Hepatocyte (in vitro differentiated cells): Measurements from ENCODE around the gene INPP5F. TPM values are rescaled to one million over a fixed set of nuclear protein-coding genes. Genes with fewer than 3 reads are reported as not detected.

ENCODE experiments used
- DNase-seq: peaks from one replicate; pipeline ENCODE4 v3.0.0-alpha.2; 2016; ENCODE audit warnings: low spot score
- H2AFZ ChIP-seq: fragments of 200-600 bp; sonication (generic); 2 replicates; pipeline ENCODE4 v1.6.0; 2016; ENCODE audit warnings: antibody characterized with exemption, mild to moderate bottlenecking
- H3K27ac ChIP-seq: fragments of 200-600 bp; sonication (generic); 2 replicates; pipeline ENCODE4 v1.5.1; 2016; ENCODE audit warnings: mild to moderate bottlenecking
- H3K27me3 ChIP-seq: fragments of 200-600 bp; sonication (generic); 2 replicates; pipeline ENCODE4 v1.6.1; 2016
- H3K36me3 ChIP-seq: fragments of 200-600 bp; sonication (generic); replicated peaks from 2 replicates; pipeline ENCODE4 v1.5.1; 2016; ENCODE audit warnings: low read depth; ENCODE audit not compliant: insufficient read depth
- H3K4me1 ChIP-seq: fragments of 200-600 bp; sonication (generic); 2 replicates; pipeline ENCODE4 v1.5.1; 2016; ENCODE audit warnings: mild to moderate bottlenecking, moderate library complexity; ENCODE audit not compliant: insufficient read depth
- H3K4me2 ChIP-seq: fragments of 200-600 bp; sonication (generic); 2 replicates; pipeline ENCODE4 v1.6.0; 2016
- H3K4me3 ChIP-seq: fragments of 200-600 bp; sonication (generic); 2 replicates; pipeline ENCODE4 v1.5.1; 2016; ENCODE audit warnings: mild to moderate bottlenecking
- H3K79me2 ChIP-seq: fragments of 200-600 bp; sonication (generic); 2 replicates; pipeline ENCODE4 v1.6.0; 2017; ENCODE audit warnings: mild to moderate bottlenecking
- H3K9me2 ChIP-seq: fragments of 200-600 bp; sonication (generic); replicated peaks from 2 replicates; pipeline ENCODE4 v1.6.0; 2017; ENCODE audit warnings: mild to moderate bottlenecking; ENCODE audit not compliant: insufficient read depth
- H3K9me3 ChIP-seq: fragments of 200-600 bp; sonication (generic); 2 replicates; pipeline ENCODE4 v1.5.1; 2016; ENCODE audit warnings: low read depth, mild to moderate bottlenecking
- H4K20me1 ChIP-seq: fragments of 200-600 bp; sonication (generic); 2 replicates; pipeline ENCODE4 v1.6.0; 2016; ENCODE audit warnings: mild to moderate bottlenecking; ENCODE audit not compliant: insufficient read depth, poor library complexity, severe bottlenecking
- EZH2 ChIP-seq: fragments of 200-600 bp; sonication (generic); IDR thresholded peaks from 2 replicates; pipeline ENCODE4 v1.6.1; 2016; ENCODE audit warnings: antibody characterized with exemption, mild to moderate bottlenecking, borderline replicate concordance
- EZH2phosphoT487 ChIP-seq: fragments of 200-600 bp; sonication (generic); IDR thresholded peaks from one replicate; pipeline ENCODE4 v1.6.1; 2018; ENCODE audit warnings: antibody characterized with exemption, mild to moderate bottlenecking, low read depth, moderate library complexity; ENCODE audit not compliant: unreplicated experiment, severe bottlenecking
- WGBS: methylation state at CpG from one replicate; pipeline ENCODE4 v1.1.6; 2016; ENCODE audit warnings: low lambda C conversion rate; ENCODE audit errors: missing lambda C conversion rate; 5-methylcytosine and 5-hydroxymethylcytosine counted together
- polyA plus RNA-seq: library from polyadenylated mRNA; unstranded; fragments of >200 nt; fragmentation: Nextera tagmentation; extraction: Ambion mirVana; gene quantifications from 2 replicates; pipeline ENCODE4 v1.2.1, GENCODE V29; 2016
- total RNA-seq: library from RNA; depleted of rRNA; stranded (reverse); fragments of >200 nt; gene quantifications from 2 replicates; pipeline ENCODE4 v1.2.3, GENCODE V29; 2014
- TF ChIP-seq, protein P1 (sequence below): fragments of 200-600 bp; sonication (generic); IDR thresholded peaks from 2 replicates; pipeline ENCODE4 v1.5.1; 2016; ENCODE audit warnings: antibody characterized with exemption, mild to moderate bottlenecking; ENCODE audit not compliant: poor library complexity

INPP5F gene
- total and polyA plus RNA-seq, 2 experiments from 2014 or later: 9.9 to 44.4 TPM

DNA sequence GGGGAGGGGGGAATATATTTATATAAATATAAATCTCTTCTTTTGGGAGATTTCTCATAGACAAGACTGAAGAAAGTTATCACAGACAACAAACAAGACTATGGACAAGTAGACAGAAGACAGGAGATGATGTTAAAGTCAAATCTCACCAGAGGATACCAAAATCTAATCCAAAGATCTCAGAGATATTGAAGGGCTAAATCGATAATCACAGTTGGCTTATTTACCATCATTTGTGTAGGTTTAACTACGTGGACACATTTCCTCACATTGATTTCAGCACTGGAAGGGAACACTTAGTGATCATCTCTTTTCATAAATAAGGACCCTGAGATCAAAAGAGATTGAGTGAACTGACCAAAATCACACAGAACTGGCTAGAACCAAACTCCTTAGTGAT lies 2.7 kb upstream of the INPP5F start:
- TF ChIP-seq EZH2phosphoT487: no peak
- TF ChIP-seq EZH2: no peak
- TF ChIP-seq, protein P1, sequence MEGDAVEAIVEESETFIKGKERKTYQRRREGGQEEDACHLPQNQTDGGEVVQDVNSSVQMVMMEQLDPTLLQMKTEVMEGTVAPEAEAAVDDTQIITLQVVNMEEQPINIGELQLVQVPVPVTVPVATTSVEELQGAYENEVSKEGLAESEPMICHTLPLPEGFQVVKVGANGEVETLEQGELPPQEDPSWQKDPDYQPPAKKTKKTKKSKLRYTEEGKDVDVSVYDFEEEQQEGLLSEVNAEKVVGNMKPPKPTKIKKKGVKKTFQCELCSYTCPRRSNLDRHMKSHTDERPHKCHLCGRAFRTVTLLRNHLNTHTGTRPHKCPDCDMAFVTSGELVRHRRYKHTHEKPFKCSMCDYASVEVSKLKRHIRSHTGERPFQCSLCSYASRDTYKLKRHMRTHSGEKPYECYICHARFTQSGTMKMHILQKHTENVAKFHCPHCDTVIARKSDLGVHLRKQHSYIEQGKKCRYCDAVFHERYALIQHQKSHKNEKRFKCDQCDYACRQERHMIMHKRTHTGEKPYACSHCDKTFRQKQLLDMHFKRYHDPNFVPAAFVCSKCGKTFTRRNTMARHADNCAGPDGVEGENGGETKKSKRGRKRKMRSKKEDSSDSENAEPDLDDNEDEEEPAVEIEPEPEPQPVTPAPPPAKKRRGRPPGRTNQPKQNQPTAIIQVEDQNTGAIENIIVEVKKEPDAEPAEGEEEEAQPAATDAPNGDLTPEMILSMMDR: no peak
- no peak overlapping the region for H2AFZ ChIP-seq
- no peak overlapping the region for H3K4me3 ChIP-seq
- H3K9me3 ChIP-seq: no peaks in the 10 kb centered on the region
- H4K20me1 ChIP-seq: no peaks in the 10 kb centered on the region
- H3K9me2 ChIP-seq: no peaks in the 10 kb centered on the region
- H3K36me3 ChIP-seq: no peaks in the 10 kb centered on the region
- H3K27me3 ChIP-seq: no peaks in the 10 kb centered on the region
- H3K4me2 ChIP-seq: no peak overlapping the region
- WGBS: 58% methylated on average over 2 of the region's 2 CpGs
- peaks cover 24% of the 10 kb centered on the region for H3K4me1 ChIP-seq
- H3K79me2 ChIP-seq: peaks cover 18% of the 10 kb centered on the region
- DNase-seq: no peak
- H3K27ac ChIP-seq: peak overlapping the region; percentile 96

DNA sequence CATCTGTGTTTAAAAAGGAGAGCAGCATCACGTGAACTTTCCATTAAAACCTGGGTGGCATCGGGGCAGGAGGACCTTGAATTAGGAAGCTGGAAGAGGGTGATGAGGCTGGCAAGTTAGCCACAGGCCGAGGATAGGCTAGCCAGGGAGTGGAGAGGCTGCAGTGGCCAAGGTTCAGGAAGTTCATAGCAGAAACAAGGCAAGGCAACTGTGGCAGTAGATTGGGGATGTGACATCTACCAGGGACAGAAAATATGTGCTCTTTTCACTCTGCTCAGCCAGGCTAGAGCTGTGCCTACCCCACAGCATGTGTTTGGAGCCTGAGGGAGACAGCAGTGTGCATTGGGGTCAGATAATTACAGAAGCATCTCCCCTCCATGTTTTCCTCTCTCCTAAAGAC lies 2.2 kb upstream of the INPP5F start:
- no peak for DNase-seq
- peaks cover 22% of the 10 kb centered on the region for H3K79me2 ChIP-seq
- 73% methylated on average over 3 of the region's 3 CpGs for WGBS
- H3K9me3 ChIP-seq: no peaks in the 10 kb centered on the region
- no peak overlapping the region for H3K4me3 ChIP-seq
- no peaks in the 10 kb centered on the region for H3K27me3 ChIP-seq
- H3K9me2 ChIP-seq: no peaks in the 10 kb centered on the region
- peaks cover 27% of the 10 kb centered on the region for H3K4me1 ChIP-seq
- TF ChIP-seq EZH2phosphoT487: no peak
- TF ChIP-seq EZH2: no peak
- TF ChIP-seq, protein P1: no peak
- H3K4me2 ChIP-seq: no peak overlapping the region
- H3K36me3 ChIP-seq: no peaks in the 10 kb centered on the region
- H2AFZ ChIP-seq: no peak overlapping the region
- no peaks in the 10 kb centered on the region for H4K20me1 ChIP-seq
- peak overlapping the region; percentile 96 for H3K27ac ChIP-seq

DNA sequence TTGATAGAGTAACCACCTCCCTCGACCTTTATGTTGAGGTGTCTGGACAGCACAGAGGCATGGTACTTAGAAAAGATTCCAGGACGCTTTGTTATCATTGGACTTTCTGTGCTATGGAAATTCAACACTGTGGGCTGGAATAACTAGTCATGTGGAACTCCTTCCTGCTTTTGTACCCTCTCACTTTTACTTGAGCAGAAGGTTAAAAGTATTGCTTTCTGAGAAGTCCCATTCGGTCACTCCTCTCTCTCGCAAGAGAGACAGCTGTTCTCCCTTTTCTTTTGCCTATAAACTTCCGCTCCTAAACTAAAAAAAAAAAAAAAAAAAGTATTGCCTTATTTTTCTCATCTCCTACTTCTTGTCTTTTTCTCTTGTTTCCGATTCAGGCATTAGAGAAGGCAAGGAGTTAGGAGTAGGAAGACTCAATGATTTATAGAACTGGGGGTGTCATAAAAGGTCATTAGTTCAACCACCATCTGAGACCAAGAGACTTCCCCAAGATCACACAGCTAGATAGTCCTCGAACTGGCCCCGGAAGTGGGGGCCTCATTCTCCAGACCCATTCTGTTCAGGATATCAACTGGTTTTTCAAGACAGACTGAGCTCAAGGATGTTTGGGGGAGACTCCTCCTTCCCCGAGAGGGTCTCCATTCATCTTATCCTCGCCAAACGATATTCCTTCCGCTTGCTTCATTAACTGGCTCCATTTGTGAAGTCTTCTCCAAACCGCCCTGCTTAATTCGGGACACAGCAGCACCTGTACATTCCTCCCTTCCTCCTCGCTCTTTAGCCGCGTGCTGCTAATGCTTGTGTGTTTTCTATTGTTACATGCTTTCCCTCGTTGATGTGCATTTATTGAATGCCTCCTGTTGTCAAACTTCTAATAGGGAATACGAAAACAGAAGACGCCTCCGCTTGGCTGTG lies 995 bp upstream of the INPP5F start:
- Histone ChIP-seq H3K4me2 (peak overlapping the region; percentile 88), H4K20me1 (no peaks in the 10 kb centered on the region), H3K9me2 (no peaks in the 10 kb centered on the region), H3K9me3 (no peaks in the 10 kb centered on the region), H2AFZ (peak overlapping the region; percentile 68), H3K4me1 (peaks cover 27% of the 10 kb centered on the region), H3K27ac (peak overlapping the region; percentile 96), H3K79me2 (peaks cover 35% of the 10 kb centered on the region), H3K36me3 (no peaks in the 10 kb centered on the region), H3K27me3 (no peaks in the 10 kb centered on the region), H3K4me3 (peak overlapping the region; percentile 32)
- DNase-seq: no peak
- TF ChIP-seq EZH2phosphoT487: no peak
- TF ChIP-seq, protein P1: no peak
- TF ChIP-seq EZH2: no peak
- WGBS: 34% methylated on average over 21 of the region's 21 CpGs
